H9 (cell line): ENCODE results near the gene INTS12. TPM values are rescaled to one million over a fixed set of nuclear protein-coding genes. Genes with fewer than 3 reads are reported as not detected.

Experiments used
- DNase-seq: peaks from one replicate; pipeline ENCODE4 v3.0.0-alpha.2; 2017
- H2AFZ ChIP-seq: one replicate; pipeline ENCODE4 v1.6.1; 2013; ENCODE audit warnings: mild to moderate bottlenecking, low read length, control low read depth, moderate library complexity
- H2AK5ac ChIP-seq: 2 replicates; pipeline ENCODE4 v1.6.1; 2013; ENCODE audit warnings: low read length, control low read depth, mixed read lengths; ENCODE audit not compliant: insufficient read length
- H2BK120ac ChIP-seq: one replicate; pipeline ENCODE4 v1.6.1; 2013; ENCODE audit warnings: low read depth, mild to moderate bottlenecking, low read length, control low read depth, inconsistent platforms; ENCODE audit not compliant: poor library complexity, severe bottlenecking
- H2BK12ac ChIP-seq: 2 replicates; pipeline ENCODE4 v1.6.1; 2013; ENCODE audit warnings: low read length, control low read depth, mixed read lengths, low read depth; ENCODE audit not compliant: insufficient read length
- H2BK15ac ChIP-seq: 2 replicates; pipeline ENCODE4 v1.6.1; 2013; ENCODE audit warnings: low read depth, low read length, control low read depth
- H2BK20ac ChIP-seq: one replicate; pipeline ENCODE4 v1.6.1; 2013; ENCODE audit warnings: low read depth, mild to moderate bottlenecking, low read length, control low read depth, inconsistent platforms; ENCODE audit not compliant: poor library complexity, severe bottlenecking
- H2BK5ac ChIP-seq: 2 replicates; pipeline ENCODE4 v1.6.1; 2013; ENCODE audit warnings: low read length, control low read depth, mixed read lengths; ENCODE audit not compliant: insufficient read length
- H3K14ac ChIP-seq: 2 replicates; pipeline ENCODE4 v1.6.1; 2013; ENCODE audit warnings: low read length, control low read depth; ENCODE audit not compliant: insufficient read depth
- H3K18ac ChIP-seq: 2 replicates; pipeline ENCODE4 v1.6.1; 2013; ENCODE audit warnings: low read depth, mild to moderate bottlenecking, mixed read lengths, low read length, control low read depth; ENCODE audit not compliant: insufficient read length
- H3K23ac ChIP-seq: 2 replicates; pipeline ENCODE4 v1.6.1; 2013; ENCODE audit warnings: low read length, control low read depth, mixed read lengths, low read depth; ENCODE audit not compliant: insufficient read length
- H3K23me2 ChIP-seq: 2 replicates; pipeline ENCODE4 v1.6.1; 2013; ENCODE audit warnings: low read depth, mild to moderate bottlenecking, mixed read lengths, low read length, control low read depth; ENCODE audit not compliant: insufficient read length, poor library complexity, severe bottlenecking
- H3K27ac ChIP-seq: 2 replicates; pipeline ENCODE4 v1.5.1; 2013; ENCODE audit warnings: low read length, control low read depth, mixed read lengths, low read depth; ENCODE audit not compliant: insufficient read length
- H3K27me3 ChIP-seq: 2 replicates; pipeline ENCODE4 v1.6.1; 2013; ENCODE audit warnings: low read length, control low read depth, inconsistent platforms; ENCODE audit not compliant: insufficient read depth
- H3K4ac ChIP-seq: 2 replicates; pipeline ENCODE4 v1.6.1; 2013; ENCODE audit warnings: low read depth, mild to moderate bottlenecking, control low read depth, inconsistent platforms, low read length, moderate library complexity
- H3K4me1 ChIP-seq: 2 replicates; pipeline ENCODE4 v1.6.1; 2013; ENCODE audit warnings: low read length, control low read depth, inconsistent platforms; ENCODE audit not compliant: insufficient read depth
- H3K4me2 ChIP-seq: 2 replicates; pipeline ENCODE4 v1.6.1; 2013; ENCODE audit warnings: low read length, control low read depth, mixed read lengths; ENCODE audit not compliant: insufficient read length, insufficient read depth
- H3K56ac ChIP-seq: 2 replicates; pipeline ENCODE4 v1.6.1; 2013; ENCODE audit warnings: low read depth, mild to moderate bottlenecking, mixed read lengths, low read length, control low read depth; ENCODE audit not compliant: insufficient read length
- H3K79me1 ChIP-seq: 2 replicates; pipeline ENCODE4 v1.6.1; 2013; ENCODE audit warnings: low read depth, mild to moderate bottlenecking, moderate library complexity, low read length, control low read depth, inconsistent platforms; ENCODE audit not compliant: insufficient read depth, poor library complexity, severe bottlenecking
- H3K79me2 ChIP-seq: 2 replicates; pipeline ENCODE4 v1.6.1; 2013; ENCODE audit warnings: low read length, control low read depth, inconsistent platforms; ENCODE audit not compliant: insufficient read depth
- H3K9ac ChIP-seq: 2 replicates; pipeline ENCODE4 v1.6.1; 2013; ENCODE audit warnings: low read length, control low read depth, mixed read lengths; ENCODE audit not compliant: insufficient read length; ENCODE audit errors: extremely low read depth
- H3K9me3 ChIP-seq: one replicate; pipeline ENCODE4 v1.6.1; 2013; ENCODE audit warnings: low read depth, low read length, inconsistent platforms; ENCODE audit not compliant: control insufficient read depth
- H3T11ph ChIP-seq: one replicate; pipeline ENCODE4 v1.6.1; 2013; ENCODE audit warnings: mild to moderate bottlenecking, low read length, control low read depth, inconsistent platforms
- H4K20me1 ChIP-seq: one replicate; pipeline ENCODE4 v1.6.1; 2013; ENCODE audit not compliant: control insufficient read depth, insufficient read length, insufficient read depth
- H4K5ac ChIP-seq: 2 replicates; pipeline ENCODE4 v1.6.1; 2013; ENCODE audit warnings: low read depth, mild to moderate bottlenecking, mixed read lengths, low read length, control low read depth; ENCODE audit not compliant: insufficient read length
- H4K8ac ChIP-seq: replicated peaks from 2 replicates; pipeline ENCODE4 v1.6.1; 2013; ENCODE audit warnings: low read length, control low read depth, mixed read lengths, low read depth; ENCODE audit not compliant: insufficient read length
- H4K91ac ChIP-seq: 2 replicates; pipeline ENCODE4 v1.6.1; 2013; ENCODE audit warnings: low read depth, mild to moderate bottlenecking, moderate library complexity, mixed read lengths, low read length, control low read depth; ENCODE audit not compliant: insufficient read length
- H3K27ac Mint-ChIP-seq, 3 experiments: 2 replicates in 2 of 3; 3 replicates in 1 of 3; pipeline ENCODE4 v1.8.0; 2020 to 2021; ENCODE audit warnings: mixed read lengths in 3 of 3, mild to moderate bottlenecking in 1 of 3, moderate library complexity in 1 of 3
- H3K27me3 Mint-ChIP-seq: 2 replicates; pipeline ENCODE4 v1.8.0; 2021; ENCODE audit warnings: low read depth, mild to moderate bottlenecking, moderate library complexity, mixed read lengths
- H3K36me3 Mint-ChIP-seq, 3 experiments: 2 replicates in 2 of 3; 3 replicates in 1 of 3; pipeline ENCODE4 v1.8.0; 2020 to 2021; ENCODE audit warnings: low read depth in 3 of 3, mixed read lengths in 3 of 3; ENCODE audit not compliant: insufficient read depth in 1 of 3
- H3K4me1 Mint-ChIP-seq, 2 experiments: 2 replicates each; pipeline ENCODE4 v1.8.0; 2020; ENCODE audit warnings: mixed read lengths in 2 of 2
- H3K4me3 Mint-ChIP-seq, 2 experiments: 2 replicates in 1 of 2; 3 replicates in 1 of 2; pipeline ENCODE4 v1.8.0; 2020 to 2021; ENCODE audit warnings: mild to moderate bottlenecking in 2 of 2, mixed read lengths in 2 of 2, moderate library complexity in 1 of 2
- H3K9me3 Mint-ChIP-seq, 2 experiments: 2 replicates in 1 of 2; 3 replicates in 1 of 2; pipeline ENCODE4 v1.8.0; 2020; ENCODE audit warnings: mild to moderate bottlenecking in 2 of 2, mixed read lengths in 2 of 2, moderate library complexity in 1 of 2
- CTCF ChIP-seq: fragments of 200-600 bp; sonication (generic); conservative IDR thresholded peaks from 3 replicates; pipeline ENCODE4 v1.8.0; 2021; ENCODE audit warnings: antibody characterized with exemption, mild to moderate bottlenecking
- WGBS: extraction: QIAGEN DNeasy Blood & Tissue Kit; methylation state at CpG from one replicate; pipeline ENCODE4 v1.1.7; 2013; ENCODE audit warnings: missing lambda C conversion rate, low lambda C conversion rate, mixed read lengths; ENCODE audit not compliant: insufficient read length; ENCODE audit errors: extremely low coverage; 5-methylcytosine and 5-hydroxymethylcytosine counted together
- total RNA-seq: library from RNA; stranded (reverse); gene quantifications from 2 replicates; pipeline ENCODE4 v1.2.1, GENCODE V29; 2021

Gene INTS12
- total RNA-seq, 1 experiment from 2014 or later: 15.6 TPM

DNA sequence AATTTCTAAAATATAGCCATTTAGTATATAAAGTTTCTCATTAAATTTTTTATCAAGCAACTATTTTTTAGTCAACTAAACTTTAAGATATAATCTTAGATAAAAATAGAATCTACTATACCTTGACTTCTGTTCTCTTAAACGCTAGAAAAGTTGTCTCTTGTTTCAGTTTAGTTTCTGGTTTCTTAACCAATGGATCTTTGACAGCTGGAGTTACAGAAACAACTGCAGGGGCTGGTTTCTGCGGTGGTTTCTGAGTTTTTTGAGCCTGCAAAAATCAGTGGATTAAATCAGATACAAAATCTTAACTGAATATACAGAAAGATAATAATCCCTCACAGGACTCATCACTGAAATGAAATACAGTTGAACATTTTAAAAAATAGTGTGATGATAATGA, 21.9 kb downstream of the INTS12 start:
- Histone ChIP-seq H3K4me1 (no peaks in the 10 kb centered on the region), H3K4ac (no peak overlapping the region), H3K9me3 (no peaks in the 10 kb centered on the region), H3K56ac (no peak overlapping the region), H3K79me1 (no peaks in the 10 kb centered on the region), H3K14ac (no peak overlapping the region), H3K4me2 (no peak overlapping the region), H2BK15ac (no peak overlapping the region), H2AFZ (no peak overlapping the region), H4K5ac (no peak overlapping the region), H4K20me1 (no peaks in the 10 kb centered on the region), H4K8ac (no peak overlapping the region), H3K23ac (no peak overlapping the region), H2BK120ac (no peak overlapping the region), H2BK12ac (no peak overlapping the region), H3T11ph (no peak overlapping the region), H3K23me2 (no peaks in the 10 kb centered on the region), H3K79me2 (no peaks in the 10 kb centered on the region), H3K18ac (no peak overlapping the region), H3K9ac (no peak overlapping the region), H3K27me3 (no peaks in the 10 kb centered on the region), H3K27ac (no peak overlapping the region), H2AK5ac (no peak overlapping the region), H2BK20ac (no peak overlapping the region), H2BK5ac (no peak overlapping the region), H4K91ac (no peak overlapping the region)
- Mint-ChIP-seq H3K4me1 (no peaks in the 10 kb centered on the region), H3K27me3 (no peaks in the 10 kb centered on the region), H3K9me3 (no peaks in the 10 kb centered on the region), H3K4me3 (no peak overlapping the region), H3K36me3 (peaks cover 0 to 12% (median 4%) of the 10 kb centered on the region in 3 experiments; a peak in 3 of 7 replicates), H3K27ac (no peak overlapping the region)
- no peak for TF ChIP-seq CTCF
- DNase-seq: no peak
- no CpG with 5 or more reads among the region's 2 CpGs for WGBS
